ENCODE results near the gene AADAC. TPM values are rescaled to one million over a fixed set of nuclear protein-coding genes. Genes with fewer than 3 reads are reported as not detected.
A peak's percentile ranks its signal among the peaks of the same experiment; 100 is the strongest.
"Not testable (repeated sequence)": the region's sequence is repeated elsewhere in the genome, so short reads cannot be mapped to it uniquely, and the experiment has no call there.

The AADAC gene
- total and polyA plus RNA-seq, 2 donors (not counting 1 experiment from before 2014, with no cell fraction given) = 0.17 TPM; not detected in 1

- Histone ChIP-seq H4K20me1 (ENCODE audit: control insufficient read depth, extremely low read depth, insufficient read depth, low read length) (no peaks in the 10 kb centered on the region), H2AFZ (ENCODE audit: low read length) (peak overlapping the region; percentile 13), H3K4me1 (ENCODE audit: control insufficient read depth, extremely low read depth, insufficient read depth, low read length) (peaks cover 10% of the 10 kb centered on the region), H3K4me2 (ENCODE audit: extremely low read depth, insufficient read depth, low read length) (no peak overlapping the region), H3K9ac (ENCODE audit: insufficient read depth, low read length) (no peak overlapping the region), H3K27ac (ENCODE audit: insufficient read depth, low read length) (no peak overlapping the region), H3K27me3 (ENCODE audit: control insufficient read depth, insufficient read depth, low read length) (no peaks in the 10 kb centered on the region), H3K79me2 (ENCODE audit: control insufficient read depth, insufficient read depth, low read length) (no peaks in the 10 kb centered on the region), H3K36me3 (ENCODE audit: control insufficient read depth, insufficient read depth, low read length) (no peaks in the 10 kb centered on the region), H3K4me3 (replicated peaks in 1 of 4; ENCODE audit: control extremely low read depth in 1 of 4, insufficient read depth in 1 of 4, low read depth in 3 of 4, low read length in 4 of 4) (no peak overlapping the region), H3K9me3 (ENCODE audit: control insufficient read depth, insufficient read depth, low read depth, low read length) (no peaks in the 10 kb centered on the region)
- no peak for DNase-seq (ENCODE audit: low read depth in 2 of 2)
- TF ChIP-seq CTCF (conservative IDR thresholded peaks at IDR 0.05 in 1 of 2, IDR thresholded peaks at IDR 0.05 in 1 of 2; ENCODE audit: low read depth in 1 of 2, low read length in 2 of 2) (no peak), EZH2 (IDR thresholded peaks at IDR 0.05; ENCODE audit: low read length, missing control alignments) (no peak)
Observed at GRCh38 chr3:151869181-151869580, 55.3 kb downstream of the AADAC start.

GRCh38 chr3:151871639-151872468 is 57.9 kb downstream of the AADAC start:
- Histone ChIP-seq H3K4me1 (ENCODE audit: control insufficient read depth, extremely low read depth, insufficient read depth, low read length) (peaks cover under 1% of the 10 kb centered on the region), H3K4me3 (replicated peaks in 1 of 4; ENCODE audit: control extremely low read depth in 1 of 4, insufficient read depth in 1 of 4, low read depth in 3 of 4, low read length in 4 of 4) (no peak overlapping the region), H3K9ac (ENCODE audit: insufficient read depth, low read length) (no peak overlapping the region), H4K20me1 (ENCODE audit: control insufficient read depth, extremely low read depth, insufficient read depth, low read length) (no peaks in the 10 kb centered on the region), H3K9me3 (ENCODE audit: control insufficient read depth, insufficient read depth, low read depth, low read length) (no peaks in the 10 kb centered on the region), H3K27me3 (ENCODE audit: control insufficient read depth, insufficient read depth, low read length) (no peaks in the 10 kb centered on the region), H2AFZ (ENCODE audit: low read length) (peak overlapping the region; percentile 64), H3K79me2 (ENCODE audit: control insufficient read depth, insufficient read depth, low read length) (no peaks in the 10 kb centered on the region), H3K36me3 (ENCODE audit: control insufficient read depth, insufficient read depth, low read length) (no peaks in the 10 kb centered on the region), H3K27ac (ENCODE audit: insufficient read depth, low read length) (no peak overlapping the region), H3K4me2 (ENCODE audit: extremely low read depth, insufficient read depth, low read length) (no peak overlapping the region)
- no peak for DNase-seq (ENCODE audit: low read depth in 2 of 2)
- TF ChIP-seq CTCF (conservative IDR thresholded peaks at IDR 0.05 in 1 of 2, IDR thresholded peaks at IDR 0.05 in 1 of 2; ENCODE audit: low read depth in 1 of 2, low read length in 2 of 2) (no peak), EZH2 (IDR thresholded peaks at IDR 0.05; ENCODE audit: low read length, missing control alignments) (no peak)

GRCh38 chr3:151873398-151873797 is 59.5 kb downstream of the AADAC start, which contains the start of gene SUCNR1:
SUCNR1 (plus strand) TSS chr3:151873643; CDS start chr3:151879893, 6,250 bp downstream.
- no peaks in the 10 kb centered on the region for H4K20me1 ChIP-seq (ENCODE audit: control insufficient read depth, extremely low read depth, insufficient read depth, low read length)
- H3K4me2 ChIP-seq (ENCODE audit: extremely low read depth, insufficient read depth, low read length) = no peak within 1 kb of the TSS
- H3K4me1 ChIP-seq (ENCODE audit: control insufficient read depth, extremely low read depth, insufficient read depth, low read length) = no peaks in the 10 kb centered on the region
- H3K4me3 ChIP-seq (replicated peaks in 1 of 4; ENCODE audit: control extremely low read depth in 1 of 4, insufficient read depth in 1 of 4, low read depth in 3 of 4, low read length in 4 of 4) = no peak within 1 kb of the TSS
- H3K9ac ChIP-seq (ENCODE audit: insufficient read depth, low read length) = no peak within 1 kb of the TSS
- TF ChIP-seq CTCF (conservative IDR thresholded peaks at IDR 0.05 in 1 of 2, IDR thresholded peaks at IDR 0.05 in 1 of 2; ENCODE audit: low read depth in 1 of 2, low read length in 2 of 2) (no peak), EZH2 (IDR thresholded peaks at IDR 0.05; ENCODE audit: low read length, missing control alignments) (no peak)
- no peaks in the 10 kb centered on the region for H3K79me2 ChIP-seq (ENCODE audit: control insufficient read depth, insufficient read depth, low read length)
- no peaks in the 10 kb centered on the region for H3K9me3 ChIP-seq (ENCODE audit: control insufficient read depth, insufficient read depth, low read depth, low read length)
- no peak within 1 kb of the TSS for H3K27ac ChIP-seq (ENCODE audit: insufficient read depth, low read length)
- DNase-seq (ENCODE audit: low read depth in 2 of 2) = no peak
- H3K36me3 ChIP-seq (ENCODE audit: control insufficient read depth, insufficient read depth, low read length) = no peaks in the 10 kb centered on the region
- H2AFZ ChIP-seq (ENCODE audit: low read length) = no peak within 1 kb of the TSS
- H3K27me3 ChIP-seq (ENCODE audit: control insufficient read depth, insufficient read depth, low read length) = no peaks in the 10 kb centered on the region

- not testable (repeated sequence) for H2AFZ ChIP-seq (ENCODE audit: low read length); H4K20me1 ChIP-seq (ENCODE audit: control insufficient read depth, extremely low read depth, insufficient read depth, low read length); H3K79me2 ChIP-seq (ENCODE audit: control insufficient read depth, insufficient read depth, low read length); H3K27ac ChIP-seq (ENCODE audit: insufficient read depth, low read length); DNase-seq (ENCODE audit: low read depth in 2 of 2); H3K9ac ChIP-seq (ENCODE audit: insufficient read depth, low read length); H3K36me3 ChIP-seq (ENCODE audit: control insufficient read depth, insufficient read depth, low read length); H3K4me2 ChIP-seq (ENCODE audit: extremely low read depth, insufficient read depth, low read length); H3K4me3 ChIP-seq (replicated peaks in 1 of 4; ENCODE audit: control extremely low read depth in 1 of 4, insufficient read depth in 1 of 4, low read depth in 3 of 4, low read length in 4 of 4); H3K27me3 ChIP-seq (ENCODE audit: control insufficient read depth, insufficient read depth, low read length); H3K9me3 ChIP-seq (ENCODE audit: control insufficient read depth, insufficient read depth, low read depth, low read length); H3K4me1 ChIP-seq (ENCODE audit: control insufficient read depth, extremely low read depth, insufficient read depth, low read length)
Observed at GRCh38 chr3:151874079-151874478, 60.2 kb downstream of the AADAC start.
